ENCODE data around the gene TRMT10A. TPM values are rescaled to one million over a fixed set of nuclear protein-coding genes. Genes with fewer than 3 reads are reported as not detected.
A peak's percentile ranks its signal among the peaks of the same experiment; 100 is the strongest.

Gene TRMT10A
- total and polyA plus RNA-seq, 2 of the 13 experiments (the other 11 are each of a cell fraction or from before 2014, with no cell fraction given) = 3.9 to 12.6 TPM

GRCh38 chr4:99574530-99575324 lies 10.9 kb upstream of the TRMT10A start, which contains the start of gene MTTP (continued):
- TF ChIP-seq EP300 (IDR thresholded peaks at IDR 0.05; ENCODE audit: low read depth in 2 of 2, low read length in 2 of 2) = peak in 1 of 2 experiments; percentile 78; a peak in 2 of 4 replicates
- TF ChIP-seq EP300 (CRISPR knock-in tag; IDR thresholded peaks at IDR 0.05; ENCODE audit: borderline replicate concordance) = no peak
- peak; percentile 92 for TF ChIP-seq HNF1A (IDR thresholded peaks at IDR 0.05; ENCODE audit: low read depth)
- TF ChIP-seq HNF1A (CRISPR knock-in tag; IDR thresholded peaks at IDR 0.05; ENCODE audit: borderline replicate concordance) = peak; percentile 95
- TF ChIP-seq ZNF230 (CRISPR knock-in tag; IDR thresholded peaks at IDR 0.05) = no peak; the same call in 1 of the 2 replicates
- 0 out of 2 replicates have a peak, but pooled peaks have one; percentile 72 for TF ChIP-seq BRCA1 (CRISPR knock-in tag; IDR thresholded peaks at IDR 0.05)
- TF ChIP-seq ZNF772 (CRISPR knock-in tag; IDR thresholded peaks at IDR 0.05) = 0 out of 2 replicates have a peak, but pooled peaks have one; percentile 43
- peak; percentile 22; the same call in 1 of the 2 replicates for TF ChIP-seq SOX13 (IDR thresholded peaks at IDR 0.05)
- peak in 1 of 2 experiments; percentile 64; a peak in 2 of 4 replicates for TF ChIP-seq SOX13 (CRISPR knock-in tag; conservative IDR thresholded peaks at IDR 0.05 in 1 of 2, IDR thresholded peaks at IDR 0.05 in 1 of 2)
- TF ChIP-seq ZNF614 (CRISPR knock-in tag; IDR thresholded peaks at IDR 0.05; ENCODE audit: borderline replicate concordance) = peak; percentile 60; the same call in 1 of the 2 replicates
- no peak for TF ChIP-seq CBFB (CRISPR knock-in tag; IDR thresholded peaks at IDR 0.05)
- no peak for TF ChIP-seq ZNF749 (CRISPR knock-in tag; IDR thresholded peaks at IDR 0.05; ENCODE audit: borderline replicate concordance)
- no peak for TF ChIP-seq SRSF4 (IDR thresholded peaks at IDR 0.05; ENCODE audit: low read depth, low read length, poor library complexity, severe bottlenecking)
- no peak for TF ChIP-seq ZFAT (CRISPR knock-in tag; conservative IDR thresholded peaks at IDR 0.05)
- no peak for TF ChIP-seq ZNF75D (CRISPR knock-in tag; IDR thresholded peaks at IDR 0.05; ENCODE audit: borderline replicate concordance)
- TF ChIP-seq RNF2 (conservative IDR thresholded peaks at IDR 0.05; ENCODE audit: low read depth) = no peak
- no peak for TF ChIP-seq FLYWCH1 (CRISPR knock-in tag; IDR thresholded peaks at IDR 0.05)
- no peak for TF ChIP-seq AKNA (CRISPR knock-in tag; IDR thresholded peaks at IDR 0.05; ENCODE audit: borderline replicate concordance)
- no peak for TF ChIP-seq ZBTB1 (CRISPR knock-in tag; IDR thresholded peaks at IDR 0.05; ENCODE audit: borderline replicate concordance)
- no peak for TF ChIP-seq TEAD2 (CRISPR knock-in tag; IDR thresholded peaks at IDR 0.05)

All from HepG2 (cell line).